A549 treated with ZK216348 at 1 μM for 4 hours (cell line): ENCODE measurements around the gene FOXB2. TPM values are rescaled to one million over a fixed set of nuclear protein-coding genes. Genes with fewer than 3 reads are reported as not detected.

Source experiments
- total RNA-seq: library from RNA; stranded (reverse); fragments of 200-300 nt; extraction: Qiagen RNA extraction; gene quantifications from 5 replicates; pipeline ENCODE4 v1.2.3, GENCODE V29; 2022; ENCODE audit warnings: low read depth

Gene FOXB2
- total RNA-seq = not detected in 5 replicates

GRCh38 chr9:77019236-77019925, at the start of gene FOXB2:
Gene FOXB2, plus strand, starts transcription at chr9:77019655. Its CDS starts 0 bp downstream, at chr9:77019655.

Other genes starting within 250 kb of the FOXB2 start
- gene PRUNE2, start 113.5 kb upstream of the FOXB2 start, total RNA-seq = not detected in 5 replicates
- gene VPS13A, start 157.9 kb downstream of the FOXB2 start, total RNA-seq = 6.1 to 12.3 TPM (median 10.6 TPM) in 5 replicates